DND-41 (cell line): ENCODE measurements around the gene BRF1.
A peak's percentile ranks its signal among the peaks of the same experiment; 100 is the strongest.
"Not testable (repeated sequence)": the region's sequence is repeated elsewhere in the genome, so short reads cannot be mapped to it uniquely, and the experiment has no call there.

Source experiments
- ATAC-seq: fragments of 200-7000 bp; cut with Tn5 transposase; 3 replicates; pipeline ENCODE4 v1.9.1; 2021; ENCODE audit warnings: low read depth; ENCODE audit not compliant: insufficient read depth
- DNase-seq: peaks from one replicate; pipeline ENCODE4 v3.0.0-alpha.2; 2020
- H2AFZ ChIP-seq: 2 replicates; pipeline ENCODE4 v1.6.0; 2012; ENCODE audit warnings: low read depth, low read length
- H3K27ac ChIP-seq: 2 replicates; pipeline ENCODE4 v1.5.1; 2012; ENCODE audit warnings: low read length, inconsistent platforms
- H3K27me3 ChIP-seq: fragments of 200-600 bp; sonication (generic); 2 replicates; pipeline ENCODE4 v1.6.0; 2012; ENCODE audit warnings: low read length, mild to moderate bottlenecking, inconsistent platforms; ENCODE audit not compliant: insufficient read depth, poor library complexity
- H3K36me3 ChIP-seq: 2 replicates; pipeline ENCODE4 v1.5.1; 2012; ENCODE audit warnings: low read length, inconsistent platforms; ENCODE audit not compliant: insufficient read depth
- H3K4me1 ChIP-seq: 2 replicates; pipeline ENCODE4 v1.5.1; 2012; ENCODE audit warnings: mild to moderate bottlenecking, low read length; ENCODE audit not compliant: insufficient read depth
- H3K4me2 ChIP-seq: 2 replicates; pipeline ENCODE4 v1.6.0; 2012; ENCODE audit warnings: mild to moderate bottlenecking, moderate library complexity, low read length, inconsistent platforms; ENCODE audit not compliant: insufficient read depth
- H3K4me3 ChIP-seq, 2 experiments: fragments of 200-600 bp in 1 of 2; shearing (Covaris generic) in 1 of 2; 2 replicates each; pipeline ENCODE4 v1.5.1; 2012 to 2016; ENCODE audit warnings: inconsistent platforms in 2 of 2, low read length in 2 of 2, mild to moderate bottlenecking in 2 of 2, low read depth in 1 of 2, moderate library complexity in 1 of 2
- H3K79me2 ChIP-seq: 2 replicates; pipeline ENCODE4 v1.6.0; 2012; ENCODE audit warnings: low read length, inconsistent platforms; ENCODE audit not compliant: insufficient read depth
- H3K9ac ChIP-seq: 2 replicates; pipeline ENCODE4 v1.6.0; 2012; ENCODE audit warnings: low read depth, mild to moderate bottlenecking, inconsistent platforms, low read length, moderate library complexity
- H3K9me3 ChIP-seq: 2 replicates; pipeline ENCODE4 v1.5.1; 2012; ENCODE audit warnings: low read length, moderate library complexity, mild to moderate bottlenecking, inconsistent platforms; ENCODE audit not compliant: insufficient read depth, severe bottlenecking
- H4K20me1 ChIP-seq: 2 replicates; pipeline ENCODE4 v1.6.0; 2012; ENCODE audit warnings: low read length; ENCODE audit not compliant: insufficient read depth
- CTCF ChIP-seq: IDR thresholded peaks from 2 replicates; pipeline ENCODE4 v1.5.1; 2012; ENCODE audit warnings: borderline replicate concordance, low read length, moderate library complexity, mild to moderate bottlenecking; ENCODE audit not compliant: poor library complexity, severe bottlenecking; ENCODE audit errors: extremely low read depth
- EZH2 ChIP-seq: IDR thresholded peaks from 3 replicates; pipeline ENCODE4 v1.6.1; 2012; ENCODE audit warnings: borderline replicate concordance, low read depth, mild to moderate bottlenecking, moderate library complexity, low read length, inconsistent platforms; ENCODE audit not compliant: severe bottlenecking

BRF1 gene

GRCh38 chr14:105292826-105293711 lies 7.7 kb downstream of the BRF1 start:
- H4K20me1 ChIP-seq: peaks cover 48% of the 10 kb centered on the region
- TF ChIP-seq EZH2 (no peak), CTCF (no peak)
- DNase-seq (no peak), ATAC-seq (no peak)
- H3K79me2 ChIP-seq: peaks cover 94% of the 10 kb centered on the region
- H3K9me3 ChIP-seq: no peaks in the 10 kb centered on the region
- no peak overlapping the region for H3K27ac ChIP-seq
- no peaks in the 10 kb centered on the region for H3K36me3 ChIP-seq
- no peak overlapping the region for H3K9ac ChIP-seq
- no peaks in the 10 kb centered on the region for H3K27me3 ChIP-seq
- no peak overlapping the region for H3K4me3 ChIP-seq
- no peak overlapping the region for H2AFZ ChIP-seq
- H3K4me2 ChIP-seq: no peak overlapping the region
- peaks cover 4% of the 10 kb centered on the region; the same call in 1 of the 2 replicates for H3K4me1 ChIP-seq

- TF ChIP-seq EZH2 (no peak), CTCF (peak; percentile 12)
- Histone ChIP-seq H3K27ac (no peak overlapping the region), H3K4me2 (no peak overlapping the region), H3K79me2 (peaks cover 92% of the 10 kb centered on the region), H4K20me1 (peaks cover 70% of the 10 kb centered on the region), H3K27me3 (no peaks in the 10 kb centered on the region), H3K36me3 (0 out of 2 replicates have a peak, but pooled peaks cover 4% of the 10 kb centered on the region), H2AFZ (no peak overlapping the region), H3K4me3 (no peak overlapping the region), H3K9me3 (no peaks in the 10 kb centered on the region), H3K9ac (no peak overlapping the region), H3K4me1 (0 out of 2 replicates have a peak, but pooled peaks cover 3% of the 10 kb centered on the region)
- no peak for ATAC-seq
- no peak for DNase-seq
Observed at GRCh38 chr14:105290621-105291346, 10.0 kb downstream of the BRF1 start.

- not testable (repeated sequence) for H3K9me3 ChIP-seq, H2AFZ ChIP-seq, H3K4me1 ChIP-seq, H3K4me2 ChIP-seq, ATAC-seq, H3K4me3 ChIP-seq, DNase-seq, H3K27me3 ChIP-seq, H3K9ac ChIP-seq, H3K27ac ChIP-seq
- Histone ChIP-seq H4K20me1 (peaks cover 60% of the 10 kb centered on the region), H3K79me2 (peaks cover 89% of the 10 kb centered on the region), H3K36me3 (peaks cover 19% of the 10 kb centered on the region; the same call in 1 of the 2 replicates)
Observed at GRCh38 chr14:105288936-105289335, 11.9 kb downstream of the BRF1 start.
